K562 (cell line): ENCODE data around the gene FADS1. TPM values are rescaled to one million over a fixed set of nuclear protein-coding genes. Genes with fewer than 3 reads are reported as not detected.

Experiments
- BCL6 ChIP-seq: fragments of 250-450 bp; sonication (Bioruptor Pico); IDR thresholded peaks from 2 replicates; pipeline ENCODE4 v1.4.0; 2020
- CBFB ChIP-seq: sonication (generic); formaldehyde crosslinking; IDR thresholded peaks from 2 replicates; pipeline ENCODE4 v1.4.0; 2020; ENCODE audit warnings: mild to moderate bottlenecking, missing genetic modification reagents
- CHD2 ChIP-seq: IDR thresholded peaks from 2 replicates; pipeline ENCODE4 v1.6.1; 2011; ENCODE audit warnings: low read depth, low read length
- CTCF ChIP-seq, 3 experiments: IDR thresholded peaks in 2 of 3; conservative IDR thresholded peaks in 1 of 3; 2 replicates each; pipeline ENCODE4 v1.5.1; 2011 to 2012; ENCODE audit warnings: low read length in 3 of 3, mild to moderate bottlenecking in 3 of 3, control low read depth in 2 of 3, improper control_type of control experiment in 1 of 3, inconsistent platforms in 1 of 3, low read depth in 1 of 3, mixed read lengths in 1 of 3, moderate library complexity in 1 of 3; ENCODE audit not compliant: insufficient read depth in 2 of 3
- GTF2E2 ChIP-seq: fragments of 200-800 bp; sonication (Bioruptor generic); IDR thresholded peaks from 2 replicates; pipeline ENCODE4 v1.6.1; 2016; ENCODE audit warnings: missing genetic modification characterization, missing compliant biosample characterization
- MITF ChIP-seq: IDR thresholded peaks from 2 replicates; pipeline ENCODE4 v1.6.1; 2014; ENCODE audit warnings: antibody characterized with exemption
- PHF21A ChIP-seq: fragments of 450-650 bp; IDR thresholded peaks from 2 replicates; pipeline ENCODE4 v1.6.1; 2017; ENCODE audit warnings: low read depth, borderline replicate concordance
- ZNF77 ChIP-seq: fragments of 250-450 bp; sonication (Bioruptor Pico); IDR thresholded peaks from 2 replicates; pipeline ENCODE4 v1.5.0; 2020
- polyA plus RNA-seq, 8 experiments: library from polyadenylated mRNA; depleted of rRNA in 4 of 8; stranded (reverse) in 5 of 8; unstranded in 3 of 8; fragments of >200 nt; fragmentation: Nextera tagmentation in 2 of 8; fragmentation: Illumina TruSeq in 1 of 8; extraction: Ambion mirVana in 2 of 8; extraction: Trizol in 1 of 8; gene quantifications; 2 replicates each; pipeline versions ENCODE4 v1.2.1 to v1.2.3, GENCODE V29; 2011 to 2014; ENCODE audit warnings: inconsistent platforms in 1 of 8, missing spikeins in 1 of 8
- total RNA-seq, 7 experiments: library from RNA; depleted of rRNA in 6 of 7; stranded (reverse); fragments of >200 nt in 6 of 7; fragmentation: Illumina TruSeq in 2 of 7; extraction: Trizol in 2 of 7; gene quantifications; 2 replicates each; pipeline versions ENCODE4 v1.2.1 to v1.2.3, GENCODE V29; 2011 to 2021; ENCODE audit warnings: low replicate concordance in 1 of 7

FADS1 gene
- total and polyA plus RNA-seq, 9 of the 15 experiments (the other 6 are each of a cell fraction or from before 2014, with no cell fraction given) = 110 to 864 (median 364) TPM

GRCh38 chr11:61834278-61835048 lies 17.7 kb upstream of the FADS1 start (continued):
- TF ChIP-seq CBFB (CRISPR knock-in tag) (no peak), GTF2E2 (tag) (no peak), CHD2 (no peak), BCL6 (CRISPR knock-in tag) (no peak), CTCF (IDR thresholded peaks at IDR 0.05 in 2 of 3, conservative IDR thresholded peaks at IDR 0.05 in 1 of 3; ENCODE audit: insufficient read depth in 2 of 3, low read depth in 1 of 3, low read length in 3 of 3) (no peak), PHF21A (no peak), ZNF77 (CRISPR knock-in tag) (no peak), MITF (no peak)
